Heart left ventricle (tissue), 13 donors: ENCODE results near the gene KCTD17.

Experiments used
- CTCF ChIP-seq, 12 donors: fragments of 200-600 bp; sonication (generic) in 4 of 12; IDR thresholded peaks; one replicate each; pipeline versions ENCODE4 v1.5.0 to v1.8.0; 2018 to 2022; ENCODE audit warnings: antibody characterized with exemption in 12 of 12, mild to moderate bottlenecking in 5 of 12
- POLR2A ChIP-seq, 2 donors: fragments of 450-650 bp; IDR thresholded peaks; one replicate each; pipeline ENCODE4 v1.6.1; 2017; ENCODE audit warnings: antibody characterized with exemption in 2 of 2, mild to moderate bottlenecking in 2 of 2, moderate library complexity in 2 of 2
- donor health status: ischemic (EF 13 %, LVEDD 7.1; RV severe dilation, severe dysfunction).
- donor health status: DM: no; HTN: yes; CAD: no.
- donor health status: DM: no; HTN: no; CAD: no.
- donor health status: ischemic (EF 25% LVEDD 6.9; RV normal size, moderate dysfunction).
- donor health status: ischemic (EF 25% LVEDD 5.7; RV mildly dilated, moderate dysfunction).
- donor health status: ischemic (EF 35%, LVEDD 5.7; RV mildly dilated, moderate dysfunction).
- donor health status: nonischemic (EF 11% LVEDD 7.7; RV severe dilation, severe dysfunction).
- donor health status: DM: yes; HTN: yes; CAD: no.
- donor health status: PGD.
- donor health status: ischemic (EF 29% LVEDD 5.4; RV normal size, mild dysfunction).
- donor health status: nonischemic (EF 23%, LVEDD 6.1; RV moderate dilation, normal function).

- TF ChIP-seq CTCF (IDR thresholded peaks at IDR 0.05), result no peak
- TF ChIP-seq POLR2A (IDR thresholded peaks at IDR 0.05), result no peak
Measured at GRCh38 chr22:37075822-37076433, 24.4 kb downstream of the KCTD17 start.
